HG03060 (cell line): ENCODE measurements around the gene ADK.
"Not testable (repeated sequence)": the region's sequence is repeated elsewhere in the genome, so short reads cannot be mapped to it uniquely, and the experiment has no call there.

Experiments used
- ATAC-seq: cut with Tn5 transposase; IDR thresholded peaks from one replicate; pipeline ENCODE4 v1.9.1; 2021; ENCODE audit warnings: low read depth, moderate number of reproducible peaks; ENCODE audit not compliant: unreplicated experiment

ADK gene

DNA sequence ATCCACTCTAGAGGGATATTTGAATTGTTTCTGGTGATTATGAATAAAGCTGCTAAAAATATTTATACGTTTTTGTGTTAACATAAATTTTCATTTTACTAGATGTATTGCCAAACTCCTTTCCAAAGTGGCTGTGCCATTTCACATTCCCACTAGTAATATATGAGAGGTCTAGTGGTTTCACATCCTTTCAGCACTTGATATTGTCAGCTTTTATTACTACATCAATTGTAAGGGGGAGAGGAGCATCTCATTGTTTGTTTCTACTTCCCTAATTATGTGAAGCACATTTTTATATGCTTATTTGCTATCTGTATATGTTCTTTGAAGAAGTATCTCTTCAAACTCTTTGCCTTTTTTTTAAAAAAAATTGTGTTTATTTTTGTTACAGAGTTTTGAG lies 184.5 kb downstream of the ADK start:
- ATAC-seq = no peak

GRCh38 chr10:74337330-74338016 lies 186.5 kb downstream of the ADK start:
- ATAC-seq = no peak

GRCh38 chr10:74342991-74343390 lies 192.0 kb downstream of the ADK start:
- no peak for ATAC-seq

GRCh38 chr10:74343804-74344203 lies 192.8 kb downstream of the ADK start:
- ATAC-seq = no peak

DNA sequence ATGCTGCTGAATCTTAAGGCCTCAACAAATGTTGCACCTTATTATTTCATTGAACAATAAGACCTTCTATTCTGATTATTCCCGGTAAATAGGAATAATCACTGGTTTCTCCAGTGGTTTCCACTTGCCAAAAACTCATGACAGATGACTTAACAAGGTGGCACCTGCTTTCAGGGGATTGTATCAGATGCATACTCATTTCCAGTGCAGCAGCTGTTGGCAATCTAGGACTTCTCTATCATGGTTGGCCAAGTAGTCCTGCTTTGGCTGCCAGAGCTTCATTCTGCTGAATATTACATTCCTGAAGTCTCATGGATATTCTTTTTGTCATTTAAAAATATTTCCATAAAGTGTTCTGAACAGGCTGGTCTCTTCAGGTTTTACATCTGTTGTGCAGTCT lies 193.3 kb downstream of the ADK start:
- no peak for ATAC-seq

GRCh38 chr10:74347522-74347921 lies 196.5 kb downstream of the ADK start:
- no peak for ATAC-seq

- not testable (repeated sequence) for ATAC-seq
Observed at GRCh38 chr10:74353021-74353420, 202.0 kb downstream of the ADK start.

DNA sequence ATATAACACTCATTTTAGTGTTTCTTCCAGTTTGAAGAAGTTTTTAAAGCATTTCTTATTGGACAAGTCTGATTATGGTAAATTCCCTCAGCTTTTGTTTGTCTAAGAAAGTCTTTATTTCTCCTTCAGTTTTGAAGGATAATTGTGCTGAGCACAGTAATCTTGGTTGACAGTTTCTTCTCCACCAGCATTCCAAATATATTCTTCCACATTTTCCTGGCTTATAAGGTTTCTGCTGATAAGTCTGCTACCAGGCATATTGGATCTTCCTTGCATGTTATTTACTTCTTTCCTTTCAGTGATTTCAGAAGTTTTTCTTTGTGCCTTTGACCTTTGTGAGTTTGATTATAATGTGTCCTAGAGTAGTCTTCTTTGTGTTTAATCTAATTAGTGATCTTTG lies 210.7 kb downstream of the ADK start:
- ATAC-seq = no peak

DNA sequence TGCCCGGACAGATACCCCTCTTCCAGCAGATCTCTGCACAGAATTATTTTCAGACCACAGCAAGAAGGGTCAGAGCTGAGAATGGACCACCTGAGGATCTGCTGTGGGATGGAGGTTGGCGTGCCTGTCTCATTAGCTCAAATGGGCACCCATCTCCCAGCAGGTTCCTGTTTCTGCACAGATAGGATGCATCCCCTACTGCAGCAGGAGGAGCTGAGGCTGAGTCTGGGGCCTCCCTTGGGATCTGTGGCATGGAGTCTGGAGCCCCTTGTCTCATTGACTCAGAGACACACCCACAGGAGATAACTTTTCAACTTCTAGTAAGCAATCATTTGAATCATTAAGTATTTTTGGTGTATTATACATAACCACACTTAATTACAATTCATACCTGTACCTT lies 212.7 kb downstream of the ADK start:
- ATAC-seq = no peak

- ATAC-seq = no peak
Observed at GRCh38 chr10:74365109-74365508, 214.1 kb downstream of the ADK start.

GRCh38 chr10:74371696-74372095 lies 220.7 kb downstream of the ADK start:
- no peak for ATAC-seq

- no peak for ATAC-seq
Observed at GRCh38 chr10:74373059-74373458, 222.0 kb downstream of the ADK start.

DNA sequence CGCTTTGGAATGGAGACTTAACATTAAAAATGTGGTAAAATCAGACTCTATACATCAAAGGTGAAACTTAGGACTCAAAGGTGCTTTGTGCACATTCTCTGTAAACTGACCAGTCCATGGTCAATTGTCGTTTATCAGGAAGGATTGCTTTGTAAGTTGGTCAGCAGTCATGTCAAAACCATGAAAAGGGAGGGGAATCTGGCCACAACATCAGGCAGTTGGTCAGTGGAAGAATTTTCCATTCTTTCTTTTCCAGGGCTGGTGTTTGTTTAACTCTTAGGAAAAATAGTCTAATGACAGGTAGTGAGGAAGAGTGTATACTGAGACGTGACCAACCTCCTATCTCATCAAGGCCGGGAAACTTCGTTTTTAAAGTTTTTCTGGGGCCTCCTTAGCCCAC lies 226.5 kb downstream of the ADK start:
- no peak for ATAC-seq

DNA sequence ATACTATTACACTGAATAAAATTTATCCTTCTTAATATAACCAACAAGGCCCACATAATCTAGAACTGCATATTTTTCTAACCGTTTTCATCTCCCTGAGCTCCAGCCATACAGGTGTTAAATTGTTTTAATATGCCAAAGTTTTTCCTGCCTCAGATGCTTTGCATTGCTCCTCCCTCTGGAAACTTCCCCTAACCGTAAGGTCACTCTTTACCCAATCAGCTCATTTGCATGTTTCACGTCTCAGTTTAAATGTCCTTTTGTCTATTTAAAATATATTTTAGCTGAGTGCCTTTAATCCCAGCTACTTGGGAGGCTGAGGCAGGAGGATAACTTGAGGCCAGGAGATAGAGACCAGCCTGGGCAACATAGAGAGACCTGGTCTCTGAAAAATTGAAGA lies 228.5 kb downstream of the ADK start:
- ATAC-seq = no peak

DNA sequence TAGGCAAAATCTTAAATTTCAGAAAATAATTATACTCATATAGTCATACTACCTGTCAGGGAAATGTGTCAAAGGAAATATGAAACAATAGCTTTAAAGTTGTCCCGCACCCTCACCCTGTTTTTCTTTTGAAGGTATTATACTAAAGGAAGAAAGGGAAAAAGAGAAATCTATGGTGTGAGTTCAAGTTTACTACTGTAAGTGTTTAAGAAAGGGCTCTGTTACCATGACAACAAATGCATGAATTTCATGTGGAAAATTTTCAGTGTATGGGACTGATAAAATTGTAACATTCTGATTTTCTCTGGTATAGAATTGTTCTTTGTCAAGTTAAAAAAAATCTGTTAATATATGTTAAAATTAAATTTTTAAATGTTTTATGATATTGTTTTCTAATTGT lies 229.8 kb downstream of the ADK start:
- no peak for ATAC-seq

GRCh38 chr10:74381291-74381853 lies 230.4 kb downstream of the ADK start:
- ATAC-seq = no peak

DNA sequence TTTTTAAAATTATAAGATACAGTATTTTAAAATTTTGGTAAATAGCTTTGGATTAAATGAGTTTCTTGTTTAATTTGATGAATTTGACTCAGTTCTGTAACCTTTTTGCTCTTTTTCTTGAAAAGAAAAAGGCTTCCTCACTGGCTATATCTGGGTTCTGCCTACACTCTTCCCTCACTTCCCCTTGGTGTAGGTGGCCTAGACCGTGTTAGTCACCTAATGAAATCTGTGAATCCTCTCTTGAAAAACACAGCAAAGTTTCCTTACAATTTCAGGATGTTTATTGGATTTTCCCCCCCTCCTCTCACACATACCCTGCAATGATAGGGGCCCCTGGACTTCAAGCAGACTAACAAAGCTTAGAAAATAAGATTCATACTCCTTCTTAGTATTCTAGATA lies 231.6 kb downstream of the ADK start:
- no peak for ATAC-seq

DNA sequence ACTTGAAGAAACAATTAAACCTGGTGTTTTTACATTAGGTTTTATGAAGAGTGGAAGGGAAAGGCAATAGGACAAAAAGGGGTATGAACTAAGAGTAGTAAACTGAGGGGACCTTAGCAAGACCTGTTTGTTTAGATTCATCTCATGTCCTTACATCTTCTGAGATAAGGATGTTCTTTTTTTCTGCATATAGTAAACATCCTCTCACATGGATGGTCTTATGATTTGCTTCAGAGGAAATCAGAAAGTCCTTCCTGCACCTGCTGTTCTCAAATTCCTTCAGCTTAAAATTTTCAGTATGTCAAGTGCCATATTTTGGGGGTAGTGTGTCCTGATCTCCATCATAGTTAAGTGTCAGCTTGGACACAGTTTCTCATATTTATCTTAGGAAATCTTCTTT lies 232.6 kb downstream of the ADK start:
- no peak for ATAC-seq

GRCh38 chr10:74384615-74385183 lies 233.7 kb downstream of the ADK start:
- ATAC-seq = no peak

- no peak for ATAC-seq
Observed at GRCh38 chr10:74388801-74389200, 237.8 kb downstream of the ADK start.

GRCh38 chr10:74391786-74392185 lies 240.8 kb downstream of the ADK start:
- no peak for ATAC-seq

DNA sequence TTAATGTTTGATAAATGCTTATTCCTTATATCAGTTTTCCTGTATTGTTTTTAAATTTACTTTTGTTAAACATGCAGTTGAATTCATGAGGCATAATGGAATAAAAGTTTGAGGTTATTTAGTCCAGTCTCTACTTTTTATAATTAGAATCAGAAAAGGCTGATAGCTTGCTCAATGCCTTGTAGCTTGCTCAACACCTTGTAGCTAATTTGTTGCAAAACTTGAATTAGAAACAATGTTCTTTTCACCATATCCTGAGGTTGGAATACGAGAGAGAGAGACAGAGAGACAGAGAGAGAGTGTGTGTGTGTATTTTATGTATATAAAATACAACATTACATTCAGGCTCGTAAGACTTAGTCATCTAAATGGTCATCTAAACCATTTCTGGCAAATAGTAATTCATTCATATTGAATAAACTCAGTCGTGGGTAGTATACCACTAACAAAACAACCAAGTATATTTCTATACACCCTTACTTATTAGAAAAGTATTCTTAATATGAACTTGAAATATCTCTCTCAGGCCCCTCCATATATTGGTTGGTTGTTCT lies 243.5 kb downstream of the ADK start:
- no peak for ATAC-seq
